LNCAP (cell line): ENCODE data around the gene CYP1B1.

Source experiments
- TF ChIP-seq, protein P1 (sequence below): fragments of 450-650 bp; IDR thresholded peaks from 2 replicates; pipeline ENCODE4 v1.5.1; 2017; ENCODE audit warnings: mild to moderate bottlenecking

The CYP1B1 gene

DNA sequence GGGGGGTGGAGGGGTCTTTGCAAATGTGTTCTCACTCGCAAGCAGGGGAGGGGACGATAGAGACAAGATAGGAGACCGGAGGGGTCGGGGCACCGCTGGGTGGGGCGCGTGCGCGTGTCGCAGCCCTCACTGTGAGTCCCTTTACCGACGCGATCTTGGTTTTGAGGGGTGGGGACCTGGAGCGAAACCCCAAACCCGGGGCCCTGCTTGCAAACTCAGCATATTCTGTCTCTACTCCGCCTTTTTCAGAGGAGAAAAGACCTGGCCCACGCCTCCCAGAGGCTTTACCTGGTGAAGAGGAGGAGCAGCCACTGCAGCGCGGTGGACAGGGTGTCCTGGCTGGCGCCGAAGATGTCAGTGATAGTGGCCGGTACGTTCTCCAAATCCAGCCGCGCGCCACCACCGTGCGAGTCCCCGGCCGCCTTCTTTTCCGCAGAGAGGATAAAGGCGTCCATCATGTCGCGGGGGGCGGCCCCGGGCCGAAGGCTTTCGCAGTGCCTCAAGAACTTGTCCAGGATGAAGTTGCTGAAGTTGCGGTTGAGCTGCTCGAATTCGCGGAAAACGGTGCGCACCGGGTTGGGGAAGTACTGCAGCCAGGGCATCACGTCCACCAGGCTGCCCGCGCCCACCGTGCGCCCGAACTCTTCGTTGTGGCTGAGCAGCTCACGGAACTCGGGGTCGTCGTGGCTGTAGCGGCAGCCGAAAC is 1.7 kb downstream of the CYP1B1 start:
- TF ChIP-seq, protein P1, sequence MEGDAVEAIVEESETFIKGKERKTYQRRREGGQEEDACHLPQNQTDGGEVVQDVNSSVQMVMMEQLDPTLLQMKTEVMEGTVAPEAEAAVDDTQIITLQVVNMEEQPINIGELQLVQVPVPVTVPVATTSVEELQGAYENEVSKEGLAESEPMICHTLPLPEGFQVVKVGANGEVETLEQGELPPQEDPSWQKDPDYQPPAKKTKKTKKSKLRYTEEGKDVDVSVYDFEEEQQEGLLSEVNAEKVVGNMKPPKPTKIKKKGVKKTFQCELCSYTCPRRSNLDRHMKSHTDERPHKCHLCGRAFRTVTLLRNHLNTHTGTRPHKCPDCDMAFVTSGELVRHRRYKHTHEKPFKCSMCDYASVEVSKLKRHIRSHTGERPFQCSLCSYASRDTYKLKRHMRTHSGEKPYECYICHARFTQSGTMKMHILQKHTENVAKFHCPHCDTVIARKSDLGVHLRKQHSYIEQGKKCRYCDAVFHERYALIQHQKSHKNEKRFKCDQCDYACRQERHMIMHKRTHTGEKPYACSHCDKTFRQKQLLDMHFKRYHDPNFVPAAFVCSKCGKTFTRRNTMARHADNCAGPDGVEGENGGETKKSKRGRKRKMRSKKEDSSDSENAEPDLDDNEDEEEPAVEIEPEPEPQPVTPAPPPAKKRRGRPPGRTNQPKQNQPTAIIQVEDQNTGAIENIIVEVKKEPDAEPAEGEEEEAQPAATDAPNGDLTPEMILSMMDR: no peak

DNA sequence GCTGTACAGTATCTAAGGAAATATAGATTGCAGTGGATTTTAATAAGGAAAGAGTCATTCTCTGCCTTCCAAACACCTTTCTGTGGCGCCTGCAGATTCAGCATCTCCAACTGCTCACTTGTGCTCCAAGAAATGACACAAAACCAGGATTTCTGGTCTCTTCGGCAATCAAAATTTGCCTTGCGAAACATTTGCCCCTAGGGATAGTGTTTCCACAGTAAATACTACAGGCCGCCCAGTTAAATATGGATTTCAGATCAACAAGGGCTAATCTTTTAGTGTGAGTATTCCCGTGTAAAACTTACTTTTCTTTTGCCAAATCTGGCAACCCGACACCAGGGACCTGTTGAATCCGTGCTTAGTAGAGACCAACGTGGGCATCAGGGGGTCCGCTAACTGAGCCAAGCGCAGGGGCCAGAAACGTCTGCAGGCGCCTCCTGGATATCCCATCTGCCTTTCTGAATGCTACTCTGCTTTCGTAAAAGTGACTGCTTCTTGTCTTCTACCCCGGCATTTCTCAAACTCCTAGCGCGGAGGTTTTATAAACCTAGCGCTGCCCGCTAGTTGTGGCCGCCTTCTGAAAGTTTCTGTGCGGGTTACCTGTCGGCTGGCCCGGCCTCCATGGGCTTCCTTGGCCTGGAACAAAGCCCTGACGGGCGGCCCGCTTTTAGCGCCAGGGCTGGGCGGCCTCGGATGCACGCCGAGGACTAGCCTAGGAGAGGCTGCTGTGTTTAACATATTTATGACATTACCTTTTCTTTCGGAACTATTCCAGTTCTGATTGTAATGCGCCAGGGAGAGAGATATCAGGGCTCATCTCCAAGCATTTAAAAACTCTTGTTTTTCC is 2.5 kb downstream of the CYP1B1 start:
- TF ChIP-seq, protein P1: no peak

DNA sequence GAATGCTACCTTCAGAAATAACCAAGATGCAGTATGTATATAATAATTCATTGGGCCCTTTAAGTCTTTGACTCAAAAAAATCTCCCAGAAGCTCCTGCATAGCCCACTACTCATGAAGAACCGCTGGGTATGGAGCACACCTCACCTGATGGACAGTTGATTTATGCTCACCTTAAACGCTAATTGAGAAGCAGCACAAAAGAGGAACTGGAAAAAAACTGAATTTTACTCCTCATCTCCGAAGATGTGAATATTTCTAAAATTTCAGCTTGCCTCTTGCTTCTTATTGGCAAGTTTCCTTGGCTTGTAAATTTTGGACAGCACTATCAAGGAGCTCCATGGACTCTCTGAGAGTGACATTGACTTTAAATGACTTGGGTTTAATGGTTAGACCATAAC is 5.5 kb downstream of the CYP1B1 start:
- TF ChIP-seq, protein P1: no peak

DNA sequence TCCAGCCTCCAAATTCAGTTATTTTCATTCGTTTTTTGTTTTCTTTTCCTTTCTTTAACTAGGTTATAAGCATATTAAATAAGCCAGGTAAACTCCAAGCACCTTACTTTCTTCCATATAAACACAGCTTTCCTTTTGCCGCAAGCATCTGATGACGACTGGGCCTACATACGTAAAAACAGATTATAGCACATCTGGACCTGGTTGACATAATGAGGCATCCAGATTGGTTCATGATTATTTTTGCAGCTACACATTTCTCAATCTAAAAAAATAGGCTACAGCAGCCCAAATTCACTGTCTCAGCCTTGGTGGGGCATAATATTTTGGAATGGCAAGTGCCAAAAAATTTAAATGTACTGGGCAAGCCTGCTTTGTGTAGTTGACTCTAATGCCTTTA is 7.7 kb downstream of the CYP1B1 start:
- TF ChIP-seq, protein P1: no peak

DNA sequence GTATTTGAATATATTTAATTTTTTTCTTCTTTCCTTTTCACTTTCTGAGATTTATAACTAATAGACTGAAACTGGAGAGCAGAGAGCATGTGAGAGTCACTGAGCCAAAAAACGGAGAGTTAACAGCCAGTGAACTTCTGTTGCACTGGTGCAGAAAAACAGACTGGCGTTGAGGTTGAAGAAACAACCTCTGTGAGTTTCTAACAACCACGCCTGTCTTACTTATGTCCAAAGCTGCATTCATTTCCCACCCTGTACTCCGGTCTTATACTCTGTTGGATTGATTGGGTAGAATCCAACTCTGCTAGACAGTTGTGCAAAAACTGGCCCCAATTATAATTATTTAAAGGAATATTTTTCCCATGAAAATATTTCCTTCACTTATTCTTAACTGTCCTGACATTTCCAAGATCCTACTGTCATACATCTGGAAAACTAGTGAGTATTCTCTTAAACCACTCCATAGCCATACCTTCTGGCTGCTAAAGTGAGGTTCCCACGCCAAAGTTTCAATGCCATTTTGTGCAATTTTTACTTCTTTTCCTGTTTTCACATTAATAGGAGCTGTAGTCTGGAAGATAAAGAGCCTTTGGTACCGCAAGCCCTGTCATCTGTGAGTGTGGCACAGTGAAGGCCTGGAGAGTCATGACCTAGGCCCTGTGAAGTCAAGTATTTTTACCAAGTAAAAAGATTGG is 9.4 kb downstream of the CYP1B1 start:
- TF ChIP-seq, protein P1: no peak

DNA sequence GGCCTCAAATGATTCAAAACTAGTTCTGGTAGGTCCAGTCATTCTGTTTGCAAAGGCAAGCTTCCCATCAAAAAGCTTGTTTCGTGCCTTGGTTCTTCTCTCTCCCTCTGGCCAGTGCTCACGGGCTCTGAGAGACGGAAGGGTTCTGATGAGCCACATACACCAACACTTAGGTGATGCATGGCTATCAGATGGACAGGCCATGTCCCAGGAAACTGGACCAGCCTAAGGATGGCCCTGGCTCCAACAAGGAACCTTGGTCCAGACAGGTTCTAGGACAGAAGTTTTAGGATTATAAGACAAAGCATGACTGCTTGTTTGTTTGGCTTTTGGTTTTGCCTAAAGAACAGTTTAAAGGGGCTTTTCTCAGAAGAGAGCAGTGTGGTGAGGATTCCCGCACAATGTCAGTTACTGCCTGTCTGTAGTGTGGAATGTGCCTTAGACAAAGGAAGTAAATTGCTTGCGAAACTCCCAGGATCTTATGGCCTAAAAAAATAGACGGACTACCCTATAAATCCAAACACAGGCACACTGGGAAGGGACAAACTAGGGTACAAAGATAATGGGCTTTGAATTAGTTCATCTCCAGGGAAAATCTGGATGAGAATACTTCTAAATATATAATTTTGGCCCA is 10.3 kb downstream of the CYP1B1 start:
- TF ChIP-seq, protein P1: no peak

DNA sequence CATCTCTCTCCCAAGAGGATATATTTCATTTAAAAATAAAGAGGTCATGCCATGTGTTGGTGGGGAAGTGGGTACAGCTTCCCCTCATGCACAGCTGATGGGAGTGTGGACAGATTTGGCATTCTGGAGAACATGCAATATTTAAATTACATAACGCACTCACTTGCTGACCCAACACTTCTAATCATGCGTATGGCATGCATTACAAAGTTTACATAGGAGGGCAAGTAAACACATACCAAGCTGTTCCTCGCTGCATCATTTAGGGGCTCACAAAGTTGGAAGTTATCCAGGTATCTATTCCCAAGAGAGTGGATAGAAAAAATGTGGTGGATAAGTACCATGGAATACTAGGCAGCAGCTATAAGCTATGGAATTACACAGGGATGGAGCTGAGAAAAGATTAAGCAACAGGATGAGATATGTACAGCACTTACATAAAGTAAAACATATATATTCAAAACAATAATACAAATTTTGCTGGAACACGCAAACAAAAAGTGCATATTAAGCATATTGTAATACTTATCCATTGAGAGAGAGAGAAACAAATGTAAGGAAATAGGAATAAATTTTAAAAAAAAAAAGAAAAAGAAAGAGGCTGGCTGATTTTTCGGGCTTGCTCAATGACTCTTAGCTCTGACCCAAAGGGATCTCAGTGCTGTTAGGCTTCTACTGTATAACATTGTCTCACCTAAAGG is 11.0 kb downstream of the CYP1B1 start:
- TF ChIP-seq, protein P1: no peak
